ENCODE measurements around the gene EXOSC10.

DNA sequence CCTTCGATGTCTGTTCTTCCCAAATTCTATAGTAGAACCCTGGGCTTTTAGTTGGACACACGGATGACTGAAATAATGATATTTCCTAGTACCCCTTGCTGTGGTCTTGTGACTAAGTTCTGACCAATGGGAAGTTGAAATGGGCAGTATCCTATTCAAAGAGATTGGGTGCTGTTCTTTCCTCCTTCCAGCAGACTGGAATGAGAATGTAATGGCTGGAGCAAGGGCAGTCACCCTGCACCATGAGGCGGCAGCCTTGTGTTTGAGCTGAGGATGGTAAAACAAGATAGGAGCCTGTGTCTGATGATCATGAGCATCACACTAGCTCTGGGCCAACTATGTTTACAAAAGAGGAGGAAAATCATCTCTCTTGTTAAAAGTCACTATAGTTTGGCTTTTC lies 34.7 kb downstream of the EXOSC10 start:
- TF ChIP-seq, protein P1, sequence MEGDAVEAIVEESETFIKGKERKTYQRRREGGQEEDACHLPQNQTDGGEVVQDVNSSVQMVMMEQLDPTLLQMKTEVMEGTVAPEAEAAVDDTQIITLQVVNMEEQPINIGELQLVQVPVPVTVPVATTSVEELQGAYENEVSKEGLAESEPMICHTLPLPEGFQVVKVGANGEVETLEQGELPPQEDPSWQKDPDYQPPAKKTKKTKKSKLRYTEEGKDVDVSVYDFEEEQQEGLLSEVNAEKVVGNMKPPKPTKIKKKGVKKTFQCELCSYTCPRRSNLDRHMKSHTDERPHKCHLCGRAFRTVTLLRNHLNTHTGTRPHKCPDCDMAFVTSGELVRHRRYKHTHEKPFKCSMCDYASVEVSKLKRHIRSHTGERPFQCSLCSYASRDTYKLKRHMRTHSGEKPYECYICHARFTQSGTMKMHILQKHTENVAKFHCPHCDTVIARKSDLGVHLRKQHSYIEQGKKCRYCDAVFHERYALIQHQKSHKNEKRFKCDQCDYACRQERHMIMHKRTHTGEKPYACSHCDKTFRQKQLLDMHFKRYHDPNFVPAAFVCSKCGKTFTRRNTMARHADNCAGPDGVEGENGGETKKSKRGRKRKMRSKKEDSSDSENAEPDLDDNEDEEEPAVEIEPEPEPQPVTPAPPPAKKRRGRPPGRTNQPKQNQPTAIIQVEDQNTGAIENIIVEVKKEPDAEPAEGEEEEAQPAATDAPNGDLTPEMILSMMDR (IDR thresholded peaks at IDR 0.05) = no peak
- TF ChIP-seq POLR2A (IDR thresholded peaks at IDR 0.05) = no peak
- TF ChIP-seq POLR2AphosphoS5 (IDR thresholded peaks at IDR 0.05) = no peak

Data from prostate gland (tissue), 2 donors.